KG1 (cell line): Measurements from ENCODE around the gene ZNF791.
A peak's percentile ranks its signal among the peaks of the same experiment; 100 is the strongest.
"Not testable (repeated sequence)": the region's sequence is repeated elsewhere in the genome, so short reads cannot be mapped to it uniquely, and the experiment has no call there.

ENCODE experiments used
- DNase-seq: peaks from one replicate; lab custom pipeline; 2025; lab: John Stamatoyannopoulos, UW

ZNF791 gene

DNA sequence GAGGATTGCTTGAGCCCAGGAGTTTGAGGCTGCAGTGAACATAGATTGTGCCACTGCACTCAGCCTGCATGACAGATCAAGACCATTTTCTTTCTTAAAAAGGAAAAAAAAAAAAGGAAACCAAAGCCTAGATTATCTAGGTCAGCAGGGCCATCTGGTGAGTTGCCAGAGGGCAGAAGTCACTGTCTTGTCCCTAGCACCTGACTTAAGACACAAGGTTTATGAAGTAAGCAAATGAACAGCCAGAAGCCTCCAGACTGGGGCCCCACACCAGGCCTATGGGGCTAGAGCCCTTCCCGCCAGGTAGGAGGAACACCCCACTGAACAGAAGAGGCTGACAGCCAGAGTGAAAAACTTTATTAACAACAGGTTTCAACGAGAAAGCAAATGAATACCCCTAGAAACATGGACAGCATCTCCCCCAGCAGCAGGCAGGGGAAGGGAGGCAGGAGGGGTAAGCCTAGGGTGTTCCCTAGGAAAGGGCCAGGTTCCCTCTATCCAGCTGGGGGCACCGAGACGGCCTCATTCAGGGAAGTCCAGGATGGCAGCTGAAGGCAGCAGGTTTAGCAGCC, 57.1 kb downstream of the ZNF791 start:
- DNase-seq, result no peak

DNA sequence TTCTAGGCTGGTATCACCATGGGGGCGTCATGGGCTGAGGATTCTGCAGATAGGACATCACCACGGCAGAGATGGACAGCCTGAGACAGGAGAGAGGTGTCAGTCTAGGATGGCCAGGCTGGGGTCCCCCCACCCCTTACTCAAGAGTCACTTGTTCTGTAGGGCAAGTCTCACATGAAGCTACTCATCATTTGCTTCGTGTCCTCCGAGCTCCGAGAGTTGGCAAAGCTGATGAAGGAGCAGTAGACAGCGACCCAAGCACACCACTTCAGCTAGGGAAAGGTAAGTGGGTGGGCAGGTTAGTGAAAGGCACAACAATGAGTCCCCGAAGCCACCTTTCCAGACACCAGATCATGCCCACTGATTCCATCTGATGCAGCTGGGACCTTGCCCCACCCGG, 57.6 kb downstream of the ZNF791 start:
- DNase-seq, result no peak

DNA sequence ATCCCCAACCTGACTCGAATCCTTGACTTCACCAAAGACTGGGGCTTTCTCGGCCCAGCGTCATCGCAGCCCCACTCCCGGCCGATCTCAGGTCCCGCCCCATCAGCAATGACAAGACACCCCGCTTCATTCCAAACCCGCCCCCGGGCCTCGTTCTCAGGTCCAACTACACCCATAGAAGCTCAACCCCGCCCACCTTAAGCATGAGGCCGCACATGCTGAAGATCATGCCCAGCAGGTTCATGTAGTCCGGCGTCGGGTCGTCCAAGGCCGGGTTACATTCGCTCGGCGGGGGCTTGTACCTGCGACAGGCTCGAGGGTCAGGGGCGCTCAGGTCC, 58.2 kb downstream of the ZNF791 start:
- peak; percentile 45 for DNase-seq

DNA sequence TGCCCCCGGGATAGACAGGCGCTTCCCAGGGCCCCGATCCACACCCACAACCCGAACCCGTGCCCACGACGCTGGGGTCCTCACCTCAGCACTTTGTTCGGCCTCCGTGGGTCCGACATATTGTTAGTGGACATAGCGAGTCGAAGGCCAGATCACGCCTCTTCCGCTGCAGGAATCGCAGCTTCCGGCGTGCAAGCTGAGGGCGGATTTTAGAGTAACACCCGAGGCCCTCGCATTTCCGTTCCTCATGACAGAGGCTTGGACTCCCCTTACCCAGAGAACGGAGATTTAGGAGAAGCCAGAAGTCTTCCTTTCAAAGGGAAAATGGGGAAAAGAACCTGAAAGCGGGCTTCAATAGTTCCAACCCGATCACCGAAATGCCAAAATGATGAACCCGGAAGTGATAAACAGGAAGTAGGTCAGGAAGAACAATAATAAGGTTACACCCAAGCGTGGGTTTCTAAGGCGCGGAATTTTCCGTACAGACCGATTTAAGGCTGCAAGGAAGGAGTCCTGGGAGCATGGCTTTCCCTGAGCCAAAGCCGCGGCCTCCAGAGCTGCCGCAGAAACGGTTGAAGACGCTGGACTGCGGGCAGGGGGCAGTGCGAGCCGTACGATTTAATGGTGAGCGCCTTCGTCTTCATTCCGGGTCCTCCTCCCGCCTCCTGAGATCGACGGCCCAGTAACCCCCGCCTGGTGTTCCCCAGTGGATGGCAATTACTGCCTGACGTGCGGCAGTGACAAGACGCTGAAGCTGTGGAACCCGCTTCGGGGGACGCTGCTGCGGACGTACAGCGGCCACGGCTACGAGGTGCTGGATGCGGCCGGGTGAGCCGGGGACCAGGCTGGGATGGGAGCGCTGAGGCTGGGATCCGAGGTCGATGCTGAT, 58.8 kb downstream of the ZNF791 start:
- DNase-seq, result peak; percentile 76

DNA sequence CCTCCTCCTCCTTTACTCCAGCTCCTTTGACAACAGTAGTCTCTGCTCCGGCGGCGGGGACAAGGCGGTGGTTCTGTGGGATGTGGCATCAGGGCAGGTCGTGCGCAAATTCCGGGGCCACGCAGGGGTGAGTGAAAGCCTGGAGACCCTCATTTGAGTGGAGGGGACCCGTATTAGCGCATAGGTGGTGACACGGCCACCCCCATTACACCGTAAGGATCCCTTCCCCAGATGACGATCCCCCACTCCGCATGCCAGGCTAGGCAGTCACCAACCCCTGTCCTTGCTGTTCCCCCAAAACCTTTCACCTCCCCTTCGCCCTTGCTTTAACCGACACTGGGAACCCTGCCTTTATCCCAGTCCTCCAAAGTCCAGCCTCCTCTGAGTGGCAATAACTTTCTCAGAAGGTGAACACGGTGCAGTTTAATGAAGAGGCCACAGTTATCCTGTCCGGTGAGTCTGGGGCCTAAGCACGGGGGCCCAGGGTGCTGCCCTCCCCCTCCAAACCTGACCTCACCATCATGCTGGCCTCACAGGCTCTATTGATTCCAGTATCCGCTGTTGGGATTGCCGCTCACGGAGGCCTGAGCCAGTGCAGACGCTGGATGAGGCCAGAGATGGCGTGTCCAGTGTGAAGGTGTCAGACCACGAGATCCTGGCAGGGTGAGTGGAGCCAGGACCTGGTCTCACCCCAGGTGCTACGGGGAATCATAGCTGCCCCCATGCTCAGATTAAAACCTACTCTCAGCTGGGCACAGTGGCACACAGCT, 59.6 kb downstream of the ZNF791 start:
- no peak for DNase-seq

DNA sequence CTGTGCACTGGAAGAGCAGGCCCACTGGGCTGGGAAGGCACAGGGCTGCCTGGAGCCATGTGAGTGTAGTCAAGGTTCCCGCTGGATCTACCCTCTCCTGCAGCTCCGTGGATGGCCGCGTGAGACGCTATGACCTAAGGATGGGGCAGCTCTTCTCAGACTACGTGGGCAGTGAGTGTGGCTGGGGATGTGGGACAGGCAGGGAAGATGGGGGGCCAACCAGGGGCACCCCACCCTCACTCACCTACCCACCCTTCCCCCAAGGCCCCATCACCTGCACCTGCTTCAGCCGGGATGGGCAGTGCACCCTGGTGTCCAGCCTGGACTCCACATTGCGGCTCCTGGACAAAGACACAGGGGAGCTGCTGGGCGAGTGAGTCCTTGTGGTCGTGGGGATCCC, 62.0 kb downstream of the ZNF791 start:
- DNase-seq, result no peak

DNA sequence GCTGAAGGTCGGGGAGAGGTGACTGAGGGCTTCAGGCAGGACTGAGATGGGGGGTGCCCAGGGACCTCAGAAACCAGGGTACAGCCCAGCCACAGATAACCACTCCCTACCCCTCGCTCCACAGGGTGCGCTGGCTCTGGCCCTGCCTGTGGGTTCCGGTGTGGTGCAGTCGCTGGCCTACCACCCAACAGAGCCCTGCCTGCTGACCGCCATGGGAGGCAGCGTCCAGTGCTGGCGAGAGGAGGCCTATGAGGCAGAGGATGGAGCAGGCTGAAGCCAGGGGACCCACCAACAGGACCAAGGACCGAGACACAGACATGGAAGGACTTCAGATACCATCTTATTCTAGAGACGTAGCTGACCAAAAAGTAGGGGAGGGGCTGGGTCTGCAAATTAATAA, 64.7 kb downstream of the ZNF791 start:
- no peak for DNase-seq

DNA sequence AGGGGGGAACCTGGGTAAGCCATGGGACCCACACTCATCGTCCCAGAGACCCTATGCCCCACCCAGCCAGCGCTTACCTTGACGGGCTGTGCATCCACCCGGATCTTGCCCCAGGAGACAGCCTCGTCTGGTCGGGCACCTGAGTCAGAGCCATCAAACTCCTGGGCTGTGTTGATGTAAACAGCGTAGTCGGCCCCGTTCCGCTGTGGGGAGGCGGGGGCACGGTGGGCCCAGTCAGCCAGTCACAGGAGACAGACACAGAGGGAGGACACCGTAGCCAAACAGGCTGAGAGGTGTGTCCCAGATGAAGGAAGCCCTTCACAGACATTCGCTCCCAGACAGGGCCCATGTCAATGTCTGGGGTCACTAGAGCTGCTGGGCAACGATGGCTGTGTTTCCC, 65.2 kb downstream of the ZNF791 start:
- no peak for DNase-seq

DNA sequence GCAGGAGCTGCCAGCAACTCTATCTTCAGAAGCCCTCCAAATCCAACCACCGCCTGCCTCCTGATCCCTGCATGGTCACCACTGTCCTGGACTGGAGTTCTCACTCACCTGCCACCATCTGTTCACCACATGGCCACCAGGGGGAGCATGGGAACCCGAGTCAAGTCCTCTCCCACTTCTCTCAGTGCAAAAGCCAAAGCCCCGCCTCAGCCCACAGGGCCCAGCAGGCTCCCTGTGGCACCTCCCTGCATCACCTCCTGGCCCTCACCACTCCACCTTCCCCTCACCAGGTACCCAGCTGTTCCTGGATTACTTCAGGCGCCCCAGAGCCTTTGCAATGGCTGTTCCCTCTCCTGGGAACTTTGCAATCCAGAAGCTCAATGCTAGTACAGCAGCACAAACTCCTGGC, 65.7 kb downstream of the ZNF791 start:
- DNase-seq, result peak; percentile 40

DNA sequence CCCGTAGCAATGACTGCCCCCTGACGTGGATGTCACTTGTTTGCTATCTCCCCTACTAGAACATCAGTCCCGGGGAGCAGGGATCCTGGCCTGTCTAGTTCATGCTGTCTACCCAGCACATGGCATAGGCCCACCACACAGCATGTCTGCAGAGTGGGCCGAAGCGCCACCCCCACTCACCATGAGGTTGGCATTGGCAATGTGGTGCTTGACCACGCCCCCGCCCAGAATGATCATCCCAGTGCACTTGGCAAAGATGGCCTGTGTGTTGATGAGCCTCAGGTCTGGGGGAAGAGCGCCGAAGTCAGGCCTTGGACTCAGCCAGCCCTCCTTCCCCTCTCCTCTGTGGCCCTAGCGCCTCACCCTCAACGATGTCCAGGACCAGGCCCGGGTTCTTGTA, 66.2 kb downstream of the ZNF791 start:
- DNase-seq, result no peak

DNA sequence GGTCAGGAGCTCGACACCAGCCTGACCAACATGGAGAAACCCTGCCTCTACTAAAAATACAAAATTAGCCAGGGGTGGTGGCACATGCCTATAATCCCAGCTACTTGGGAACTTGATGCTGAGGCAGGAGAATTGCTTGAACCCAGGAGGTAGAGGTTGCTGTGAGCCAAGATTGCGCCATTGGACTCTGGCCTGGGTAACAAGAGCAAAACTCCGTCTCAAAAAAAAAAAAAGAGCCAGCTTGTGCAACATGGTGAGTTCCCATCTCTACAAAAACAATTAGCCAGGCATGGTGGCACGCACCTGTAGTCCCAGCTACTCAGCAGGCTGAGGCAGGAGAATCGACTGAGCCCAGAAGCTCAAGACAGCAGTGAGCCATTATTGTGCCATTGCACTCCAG, 67.3 kb downstream of the ZNF791 start:
- DNase-seq, result not testable (repeated sequence)

DNA sequence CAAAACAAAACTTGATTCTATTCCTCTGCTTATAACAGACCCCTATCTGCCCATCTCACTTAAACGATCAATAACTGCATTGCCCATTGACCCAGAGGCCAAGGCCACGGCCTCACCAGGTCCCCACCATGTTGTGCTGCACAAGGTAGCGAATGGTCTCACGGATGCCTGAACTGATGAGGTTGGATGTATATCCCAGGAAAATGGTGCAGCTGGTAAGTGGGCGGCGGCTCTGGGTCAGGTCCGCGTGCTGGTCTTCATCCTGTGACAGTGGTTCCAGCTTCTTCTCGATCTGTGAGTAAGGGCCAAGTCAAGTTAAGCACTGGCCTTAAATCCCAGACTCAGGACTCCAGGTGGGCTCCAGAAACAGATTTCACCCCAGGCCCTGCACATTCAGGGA, 69.3 kb downstream of the ZNF791 start:
- DNase-seq, result no peak

DNA sequence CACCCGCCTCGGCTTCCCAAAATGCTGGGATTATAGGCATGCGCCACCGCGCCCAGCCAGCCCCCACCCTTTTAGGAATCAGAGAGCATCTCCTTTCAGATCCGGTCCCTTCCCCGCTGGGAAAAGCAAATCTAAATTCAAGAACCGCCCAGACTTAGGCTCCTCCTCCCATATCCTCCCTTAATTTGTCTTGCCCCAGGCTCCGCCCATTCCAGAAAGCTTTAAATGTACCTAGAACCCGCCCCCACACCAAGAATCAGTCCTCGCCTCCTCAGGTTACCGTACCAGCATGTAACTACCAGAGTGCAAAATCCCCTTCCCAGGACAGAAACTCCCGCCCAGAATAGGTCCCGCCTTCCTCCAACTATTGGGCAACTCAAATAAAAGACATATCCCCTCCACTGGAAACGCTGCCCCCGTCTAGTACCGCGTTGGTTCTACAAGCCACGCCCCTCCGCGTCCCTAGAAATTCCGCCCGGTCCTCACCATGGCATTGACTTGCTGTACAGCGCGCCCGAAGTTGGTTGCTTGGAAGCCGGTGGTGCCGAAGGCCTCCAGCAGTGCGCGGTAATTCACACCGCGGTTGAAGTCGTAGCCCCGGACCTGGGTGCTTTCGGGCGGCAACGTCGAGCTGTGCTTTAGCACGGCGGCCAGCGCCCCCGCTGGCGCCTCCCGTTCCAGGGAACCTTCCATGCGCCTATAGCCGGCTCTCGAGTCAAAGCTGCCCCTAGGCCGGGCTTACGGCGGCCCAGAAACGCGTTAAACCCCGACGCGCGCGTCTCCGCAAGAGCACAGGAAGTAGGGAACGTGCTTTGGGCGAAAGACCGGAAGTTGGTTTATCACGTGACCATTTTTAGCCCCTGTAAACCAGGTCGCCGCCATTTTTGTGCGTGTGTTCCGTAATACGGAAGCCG, 70.6 kb downstream of the ZNF791 start, which contains the start of gene DHPS:
Gene DHPS, minus strand, starts transcription at position 807 of the 914 bp plus-strand sequence. Its CDS starts 114 bp downstream, at position 693.
- peak; percentile 89 for DNase-seq
